ENCODE results near the gene FAM171A1.

GRCh38 chr10:15213461-15213861 lies 157.6 kb downstream of the FAM171A1 start:
- TF ChIP-seq CTCF (IDR thresholded peaks at IDR 0.05; ENCODE audit: insufficient read depth, low read depth, low read length) (no peak), EZH2 (IDR thresholded peaks at IDR 0.05; ENCODE audit: insufficient read depth, low read length) (no peak)

Measured in astrocyte (in vitro differentiated cells and primary cell).